ENCODE measurements around the gene PCSK1.

PCSK1 gene

DNA sequence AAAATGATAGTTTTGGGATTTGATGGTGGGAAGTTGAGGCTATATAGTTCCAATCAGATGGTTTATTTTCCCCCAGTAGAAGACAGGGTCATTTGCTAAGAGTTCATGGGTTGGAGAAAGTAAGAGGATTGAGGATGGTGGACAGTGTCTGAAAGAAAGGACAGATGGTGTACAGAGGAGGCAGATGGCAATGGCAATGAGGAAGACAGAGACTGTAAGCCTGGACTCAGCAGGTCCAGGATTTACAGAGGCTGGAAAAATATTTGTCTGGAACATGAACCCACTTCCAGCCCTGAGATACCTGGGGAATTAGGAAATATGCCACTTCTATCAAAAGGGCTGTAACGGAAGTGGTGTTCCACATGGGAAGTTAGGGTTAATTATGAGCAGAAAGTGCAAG, 84.5 kb downstream of the PCSK1 start:
- Histone ChIP-seq H3K27me3 (replicated peaks; ENCODE audit: control insufficient read depth, insufficient read depth, low read length, poor library complexity, severe bottlenecking) (no peaks in the 10 kb centered on the region), H3K36me3 (ENCODE audit: control insufficient read depth, insufficient read depth, low read length) (no peaks in the 10 kb centered on the region), H3K4me1 (ENCODE audit: control insufficient read depth, insufficient read depth, low read length, poor library complexity, severe bottlenecking) (peaks cover 12% of the 10 kb centered on the region), H3K4me3 (ENCODE audit: insufficient read depth, low read depth, low read length, poor library complexity, severe bottlenecking) (no peak overlapping the region), H3K9me3 (ENCODE audit: control insufficient read depth, low read length) (no peaks in the 10 kb centered on the region), H3K27ac (ENCODE audit: insufficient read depth, low read length, poor library complexity, severe bottlenecking) (no peak overlapping the region)
- DNase-seq, result no peak

DNA sequence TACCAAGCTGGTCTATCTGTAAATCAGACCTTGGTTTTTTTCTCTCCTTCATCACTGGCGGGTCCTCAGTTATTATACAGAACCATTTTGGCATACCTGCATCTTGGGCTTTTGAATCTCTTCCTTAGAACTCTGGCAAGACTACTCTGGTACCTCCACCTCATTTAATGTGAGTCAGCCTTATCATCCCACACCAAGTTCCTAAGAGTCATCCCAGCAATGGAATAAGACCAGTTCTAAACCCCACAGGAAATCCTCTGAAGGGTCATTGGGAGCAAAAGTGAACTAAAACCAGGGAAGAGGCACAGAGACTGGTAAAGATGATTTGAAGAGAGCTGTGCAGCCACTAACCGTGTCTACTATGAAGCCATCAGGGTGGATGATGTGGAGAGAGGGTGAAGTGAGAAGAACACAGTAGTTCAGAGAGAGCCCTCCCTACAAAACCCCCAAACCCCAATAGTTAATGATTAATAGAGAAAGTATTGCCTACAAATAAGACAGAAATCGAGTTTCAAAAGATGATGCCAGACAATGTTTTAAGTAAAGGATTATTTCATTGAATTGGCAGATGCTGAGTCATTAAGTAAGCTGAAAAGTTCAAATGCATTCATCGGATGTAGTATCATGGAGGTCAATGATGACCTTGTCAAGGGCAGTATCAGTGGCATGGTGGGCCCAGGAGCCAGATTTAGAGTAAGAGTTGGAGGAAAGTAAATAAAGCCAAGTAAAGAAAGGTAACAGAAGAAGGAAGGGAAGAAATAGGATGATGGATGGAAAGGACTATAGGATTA, 85.4 kb downstream of the PCSK1 start:
- Histone ChIP-seq H3K27ac (ENCODE audit: insufficient read depth, low read length, poor library complexity, severe bottlenecking) (no peak overlapping the region), H3K27me3 (replicated peaks; ENCODE audit: control insufficient read depth, insufficient read depth, low read length, poor library complexity, severe bottlenecking) (no peaks in the 10 kb centered on the region)
- DNase-seq, result no peak

DNA sequence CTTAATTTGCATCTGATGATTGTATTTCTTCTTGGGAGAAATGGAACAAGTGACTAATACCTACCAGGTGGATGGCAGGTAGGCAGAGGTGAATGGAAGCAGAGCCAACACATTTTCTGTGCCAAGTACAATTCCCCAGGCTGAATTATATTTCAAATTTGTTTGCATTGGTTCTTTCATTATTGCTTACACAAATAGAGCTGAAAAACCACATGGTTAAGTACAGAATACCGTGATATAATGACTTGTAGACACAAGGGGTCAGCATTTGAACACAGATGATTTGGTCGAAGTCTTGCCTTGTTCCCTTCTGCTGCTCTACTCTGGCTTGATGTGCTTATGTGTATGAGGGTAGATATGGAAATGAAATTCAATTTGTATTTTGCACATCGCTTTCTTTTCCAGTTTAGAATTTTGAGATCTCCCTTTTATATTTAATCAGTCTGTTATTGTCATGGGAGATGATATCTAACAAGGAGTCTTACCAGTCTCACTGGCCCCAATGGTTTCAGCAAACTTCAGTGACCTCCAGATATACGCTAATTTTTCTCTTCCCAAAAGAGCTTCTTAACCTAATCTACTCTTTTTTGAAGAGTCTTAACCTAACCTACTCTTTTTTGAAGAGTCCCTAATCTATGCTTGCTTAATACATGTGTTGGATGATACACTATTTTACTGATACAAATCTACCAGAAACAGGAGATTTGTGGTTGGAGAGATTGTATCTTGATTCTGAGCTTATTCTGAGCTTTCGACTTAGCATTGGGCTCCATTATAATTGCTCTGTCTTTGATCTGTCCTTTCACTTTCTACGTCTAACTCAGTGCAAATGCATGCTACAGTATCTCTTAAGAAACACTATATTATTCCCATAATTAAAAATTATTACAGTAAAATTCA, 88.1 kb downstream of the PCSK1 start:
- H3K27ac ChIP-seq (ENCODE audit: insufficient read depth, low read length, poor library complexity, severe bottlenecking), result no peak overlapping the region
- peak in 1 of 3 donors; percentile 6 for DNase-seq
- peaks cover 3% of the 10 kb centered on the region for H3K27me3 ChIP-seq (replicated peaks; ENCODE audit: control insufficient read depth, insufficient read depth, low read length, poor library complexity, severe bottlenecking)
- no peak overlapping the region for H3K4me3 ChIP-seq (ENCODE audit: insufficient read depth, low read depth, low read length, poor library complexity, severe bottlenecking)
- no peaks in the 10 kb centered on the region for H3K9me3 ChIP-seq (ENCODE audit: control insufficient read depth, low read length)
- H3K36me3 ChIP-seq (ENCODE audit: control insufficient read depth, insufficient read depth, low read length), result no peaks in the 10 kb centered on the region
- peaks cover 12% of the 10 kb centered on the region for H3K4me1 ChIP-seq (ENCODE audit: control insufficient read depth, insufficient read depth, low read length, poor library complexity, severe bottlenecking)

More for the DNA sequence above, 85.4 kb downstream of the PCSK1 start:
- Histone ChIP-seq H3K9me3 (ENCODE audit: control insufficient read depth, low read length) (no peaks in the 10 kb centered on the region), H3K4me3 (ENCODE audit: insufficient read depth, low read depth, low read length, poor library complexity, severe bottlenecking) (no peak overlapping the region), H3K4me1 (ENCODE audit: control insufficient read depth, insufficient read depth, low read length, poor library complexity, severe bottlenecking) (peaks cover 12% of the 10 kb centered on the region), H3K36me3 (ENCODE audit: control insufficient read depth, insufficient read depth, low read length) (no peaks in the 10 kb centered on the region)

DNA sequence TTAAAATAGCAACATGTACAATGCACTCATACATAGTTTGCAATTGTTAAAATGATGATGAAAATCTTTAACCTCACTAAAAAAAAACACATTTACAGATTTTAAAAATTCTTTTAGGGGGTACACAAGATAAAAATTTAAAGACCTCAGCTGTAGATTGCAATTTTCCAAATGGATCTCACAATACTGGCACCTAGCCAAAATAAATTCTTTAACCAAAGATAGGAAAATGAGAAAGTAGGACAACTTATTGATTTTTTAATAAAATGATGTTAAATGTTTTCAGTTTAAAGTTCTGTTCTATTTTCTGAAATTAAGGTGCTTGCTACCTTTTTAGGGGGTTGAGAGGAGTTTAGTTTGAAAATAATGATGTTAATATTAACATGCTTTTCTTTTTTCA, 90.0 kb downstream of the PCSK1 start:
- DNase-seq, result no peak
- no peaks in the 10 kb centered on the region for H3K36me3 ChIP-seq (ENCODE audit: control insufficient read depth, insufficient read depth, low read length)
- peaks cover 12% of the 10 kb centered on the region for H3K4me1 ChIP-seq (ENCODE audit: control insufficient read depth, insufficient read depth, low read length, poor library complexity, severe bottlenecking)
- H3K9me3 ChIP-seq (ENCODE audit: control insufficient read depth, low read length), result no peaks in the 10 kb centered on the region
- H3K27ac ChIP-seq (ENCODE audit: insufficient read depth, low read length, poor library complexity, severe bottlenecking), result no peak overlapping the region
- peaks cover 3% of the 10 kb centered on the region for H3K27me3 ChIP-seq (replicated peaks; ENCODE audit: control insufficient read depth, insufficient read depth, low read length, poor library complexity, severe bottlenecking)
- H3K4me3 ChIP-seq (ENCODE audit: insufficient read depth, low read depth, low read length, poor library complexity, severe bottlenecking), result no peak overlapping the region

DNA sequence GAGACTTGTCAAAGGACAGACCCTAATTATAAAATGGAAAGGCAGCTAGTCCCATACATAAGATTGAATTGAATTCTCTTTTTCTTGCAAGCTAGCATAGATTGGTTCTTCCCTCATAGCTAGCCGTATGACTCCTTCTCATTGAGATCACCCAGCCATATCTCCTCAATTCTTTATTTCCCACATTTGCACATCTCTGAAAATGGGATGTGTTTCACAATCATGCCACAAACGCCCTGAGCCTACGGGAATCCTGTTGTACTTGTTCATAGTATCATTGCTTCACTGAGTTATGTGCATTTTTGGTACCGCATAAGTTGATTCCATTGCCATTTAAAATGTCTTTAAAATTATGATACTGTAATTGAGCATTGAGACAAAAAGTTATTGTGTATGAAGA, 90.5 kb downstream of the PCSK1 start:
- Histone ChIP-seq H3K36me3 (ENCODE audit: control insufficient read depth, insufficient read depth, low read length) (no peaks in the 10 kb centered on the region), H3K4me3 (ENCODE audit: insufficient read depth, low read depth, low read length, poor library complexity, severe bottlenecking) (no peak overlapping the region), H3K4me1 (ENCODE audit: control insufficient read depth, insufficient read depth, low read length, poor library complexity, severe bottlenecking) (peaks cover 12% of the 10 kb centered on the region), H3K27me3 (replicated peaks; ENCODE audit: control insufficient read depth, insufficient read depth, low read length, poor library complexity, severe bottlenecking) (peaks cover 3% of the 10 kb centered on the region), H3K27ac (ENCODE audit: insufficient read depth, low read length, poor library complexity, severe bottlenecking) (no peak overlapping the region), H3K9me3 (ENCODE audit: control insufficient read depth, low read length) (no peaks in the 10 kb centered on the region)
- DNase-seq, result no peak

Measured in effector memory CD4-positive, alpha-beta T cell (primary cell).